ENCODE data around the gene HOXB1. TPM values are rescaled to one million over a fixed set of nuclear protein-coding genes. Genes with fewer than 3 reads are reported as not detected.

Gene HOXB1
- total and polyA plus RNA-seq, 2 donors (not counting 3 experiments of a cell fraction or from before 2014, with no cell fraction given) = not detected

DNA sequence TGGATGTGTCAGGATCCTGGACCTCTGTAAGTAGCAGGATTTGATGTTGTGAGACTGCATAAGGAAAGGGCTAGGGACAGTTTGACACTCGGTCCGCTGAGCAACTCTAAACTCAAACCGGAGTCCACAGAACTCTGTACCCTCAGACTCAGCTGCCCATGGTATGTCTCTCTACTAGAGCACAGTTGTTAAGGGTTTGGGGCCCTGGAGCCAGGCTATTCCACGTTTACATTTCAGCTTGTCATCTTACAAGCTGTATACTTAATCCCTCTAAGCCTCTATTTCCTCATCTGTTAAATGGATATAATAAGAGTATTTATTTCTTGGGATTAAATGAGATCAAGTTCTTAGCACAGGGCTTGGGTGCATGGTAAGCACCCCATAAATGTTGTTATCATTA lies 27.9 kb downstream of the HOXB1 start:
- no peak overlapping the region for H3K4me3 ChIP-seq (replicated peaks in 1 of 3; ENCODE audit: insufficient read depth in 1 of 3, low read depth in 1 of 3, low read length in 3 of 3)
- H4K20me1 ChIP-seq (replicated peaks; ENCODE audit: control insufficient read depth, extremely low read depth, insufficient read depth, low read length) = no peaks in the 10 kb centered on the region
- peaks cover 6% of the 10 kb centered on the region for H3K4me1 ChIP-seq (ENCODE audit: control insufficient read depth, extremely low read depth, insufficient read depth, low read length)
- no peak overlapping the region for H3K9ac ChIP-seq (replicated peaks; ENCODE audit: extremely low read depth, insufficient read depth, low read length)
- no peak overlapping the region for H3K27ac ChIP-seq (ENCODE audit: insufficient read depth, low read depth, low read length)
- H3K9me1 ChIP-seq (replicated peaks; ENCODE audit: control insufficient read depth, extremely low read depth, insufficient read depth, low read length) = no peaks in the 10 kb centered on the region
- DNase-seq (ENCODE audit: low read depth, low spot score) = no peak
- no peak overlapping the region for H2AFZ ChIP-seq (ENCODE audit: low read depth, low read length)
- POLR2A ChIA-PET = no interaction called here
- dilution Hi-C loops (cut with MboI; ENCODE audit: extremely low pct_ligation_motif_present, low sequenced_read_pairs) (no loop called here), intact Hi-C loops (cut with micrococcal nuclease) (no loop called here)
- H3K4me2 ChIP-seq (ENCODE audit: insufficient read depth, low read length) = no peak overlapping the region
- no peaks in the 10 kb centered on the region for H3K79me2 ChIP-seq (ENCODE audit: control insufficient read depth, insufficient read depth, low read length)
- H3K36me3 ChIP-seq (ENCODE audit: control insufficient read depth in 2 of 2, extremely low read depth in 1 of 2, insufficient read depth in 2 of 2, low read length in 2 of 2) = no peaks in the 10 kb centered on the region
- no peak for TF ChIP-seq MYC (IDR thresholded peaks at IDR 0.05; ENCODE audit: low read depth, low read length)
- no peaks in the 10 kb centered on the region for H3K9me3 ChIP-seq (replicated peaks; ENCODE audit: control insufficient read depth, insufficient read depth, low read length)
- CTCF ChIA-PET = interaction anchor here (1.3 to 1.5 kb wide), 3 partner anchors 10 to 167 kb away, joined by 4 to 6 read pairs (median 5); no protein-coding TSS in a partner anchor
- H3K27me3 ChIP-seq (ENCODE audit: control insufficient read depth in 2 of 2, insufficient read depth in 2 of 2, low read length in 2 of 2) = peaks cover 3 to 10% of the 10 kb centered on the region in 2 experiments
- no peak for FAIRE-seq
- BruUV-seq (replicated peaks) = no TSS peak

DNA sequence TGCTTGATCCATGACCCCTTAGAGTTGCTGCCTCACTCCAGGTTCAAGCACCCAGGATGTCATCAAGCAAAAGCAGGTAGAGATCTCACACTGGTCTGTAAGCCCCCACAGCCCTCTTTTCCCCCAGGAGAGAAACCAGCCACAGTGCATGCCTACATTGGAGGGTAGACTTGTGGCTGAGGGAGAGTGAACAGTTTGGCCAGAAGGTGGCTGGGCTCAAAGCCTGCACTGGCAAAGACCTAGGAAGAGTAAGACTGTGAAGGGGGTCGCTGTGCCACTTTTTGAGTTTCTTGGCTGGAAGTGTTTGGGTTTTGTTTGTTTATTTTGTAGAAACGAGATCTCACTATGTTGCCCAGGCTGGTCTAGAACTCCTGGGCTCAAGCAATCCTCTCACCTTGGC lies 28.5 kb downstream of the HOXB1 start:
- dilution Hi-C loops (cut with MboI; ENCODE audit: extremely low pct_ligation_motif_present, low sequenced_read_pairs) = no loop called here

More for the DNA sequence above, 28.5 kb downstream of the HOXB1 start:
- no peaks in the 10 kb centered on the region for H3K79me2 ChIP-seq (ENCODE audit: control insufficient read depth, insufficient read depth, low read length)
- POLR2A ChIA-PET = no interaction called here
- H3K9ac ChIP-seq (replicated peaks; ENCODE audit: extremely low read depth, insufficient read depth, low read length) = no peak overlapping the region
- H3K4me1 ChIP-seq (ENCODE audit: control insufficient read depth, extremely low read depth, insufficient read depth, low read length) = peaks cover 6% of the 10 kb centered on the region
- DNase-seq (ENCODE audit: low read depth, low spot score) (no peak), FAIRE-seq (no peak)
- H4K20me1 ChIP-seq (replicated peaks; ENCODE audit: control insufficient read depth, extremely low read depth, insufficient read depth, low read length) = no peaks in the 10 kb centered on the region
- H3K9me1 ChIP-seq (replicated peaks; ENCODE audit: control insufficient read depth, extremely low read depth, insufficient read depth, low read length) = no peaks in the 10 kb centered on the region
- no peak overlapping the region for H2AFZ ChIP-seq (ENCODE audit: low read depth, low read length)
- CTCF ChIA-PET = interaction anchor here (1.2 kb wide), 1 partner anchor 81 kb away, joined by 4 read pairs; no protein-coding TSS in a partner anchor
- H3K27ac ChIP-seq (ENCODE audit: insufficient read depth, low read depth, low read length) = no peak overlapping the region
- no TSS peak for BruUV-seq (replicated peaks)
- H3K27me3 ChIP-seq (ENCODE audit: control insufficient read depth in 2 of 2, insufficient read depth in 2 of 2, low read length in 2 of 2) = peaks cover 3 to 10% of the 10 kb centered on the region in 2 experiments
- H3K4me3 ChIP-seq (replicated peaks in 1 of 3; ENCODE audit: insufficient read depth in 1 of 3, low read depth in 1 of 3, low read length in 3 of 3) = no peak overlapping the region
- TF ChIP-seq POLR2A (IDR thresholded peaks at IDR 0.05; ENCODE audit: low read depth, low read length) (no peak), MYC (IDR thresholded peaks at IDR 0.05; ENCODE audit: low read depth, low read length) (no peak), FOS (IDR thresholded peaks at IDR 0.05; ENCODE audit: borderline replicate concordance, insufficient read depth, low read length) (no peak), GATA2 (IDR thresholded peaks at IDR 0.05; ENCODE audit: insufficient read depth, insufficient read length, low read depth, low read length) (no peak), JUN (IDR thresholded peaks at IDR 0.05; ENCODE audit: borderline replicate concordance, insufficient read depth, insufficient read length, low read depth) (no peak), EZH2 (IDR thresholded peaks at IDR 0.05; ENCODE audit: borderline replicate concordance, low read depth, low read length, severe bottlenecking) (no peak), POLR2AphosphoS5 (IDR thresholded peaks at IDR 0.05; ENCODE audit: insufficient read depth, low read depth, low read length) (no peak)
- TF ChIP-seq, protein P1, sequence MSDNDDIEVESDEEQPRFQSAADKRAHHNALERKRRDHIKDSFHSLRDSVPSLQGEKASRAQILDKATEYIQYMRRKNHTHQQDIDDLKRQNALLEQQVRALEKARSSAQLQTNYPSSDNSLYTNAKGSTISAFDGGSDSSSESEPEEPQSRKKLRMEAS (IDR thresholded peaks at IDR 0.05; ENCODE audit: insufficient read depth, insufficient read length) = no peak
- TF ChIP-seq, protein P2, sequence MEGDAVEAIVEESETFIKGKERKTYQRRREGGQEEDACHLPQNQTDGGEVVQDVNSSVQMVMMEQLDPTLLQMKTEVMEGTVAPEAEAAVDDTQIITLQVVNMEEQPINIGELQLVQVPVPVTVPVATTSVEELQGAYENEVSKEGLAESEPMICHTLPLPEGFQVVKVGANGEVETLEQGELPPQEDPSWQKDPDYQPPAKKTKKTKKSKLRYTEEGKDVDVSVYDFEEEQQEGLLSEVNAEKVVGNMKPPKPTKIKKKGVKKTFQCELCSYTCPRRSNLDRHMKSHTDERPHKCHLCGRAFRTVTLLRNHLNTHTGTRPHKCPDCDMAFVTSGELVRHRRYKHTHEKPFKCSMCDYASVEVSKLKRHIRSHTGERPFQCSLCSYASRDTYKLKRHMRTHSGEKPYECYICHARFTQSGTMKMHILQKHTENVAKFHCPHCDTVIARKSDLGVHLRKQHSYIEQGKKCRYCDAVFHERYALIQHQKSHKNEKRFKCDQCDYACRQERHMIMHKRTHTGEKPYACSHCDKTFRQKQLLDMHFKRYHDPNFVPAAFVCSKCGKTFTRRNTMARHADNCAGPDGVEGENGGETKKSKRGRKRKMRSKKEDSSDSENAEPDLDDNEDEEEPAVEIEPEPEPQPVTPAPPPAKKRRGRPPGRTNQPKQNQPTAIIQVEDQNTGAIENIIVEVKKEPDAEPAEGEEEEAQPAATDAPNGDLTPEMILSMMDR (IDR thresholded peaks at IDR 0.05; ENCODE audit: extremely low read depth in 1 of 2, insufficient read depth in 1 of 2, low read depth in 1 of 2, low read length in 2 of 2) = no peak
- intact Hi-C loops (cut with micrococcal nuclease) = no loop called here
- no peak overlapping the region for H3K4me2 ChIP-seq (ENCODE audit: insufficient read depth, low read length)
- H3K9me3 ChIP-seq (replicated peaks; ENCODE audit: control insufficient read depth, insufficient read depth, low read length) = no peaks in the 10 kb centered on the region
- no peaks in the 10 kb centered on the region for H3K36me3 ChIP-seq (ENCODE audit: control insufficient read depth in 2 of 2, extremely low read depth in 1 of 2, insufficient read depth in 2 of 2, low read length in 2 of 2)
